IMR-90 (cell line): ENCODE data around the gene SNAPC1. TPM values are rescaled to one million over a fixed set of nuclear protein-coding genes. Genes with fewer than 3 reads are reported as not detected.
A peak's percentile ranks its signal among the peaks of the same experiment; 100 is the strongest.

Experiments used
- ATAC-seq: fragments of 200-7000 bp; cut with Tn5 transposase; 2 replicates; pipeline ENCODE4 v1.9.1; 2020; ENCODE audit warnings: low read depth, mild to moderate bottlenecking, moderate library complexity
- BruUV-seq: library from RNA; stranded (reverse); fragments of 400-500 nt; replicated peaks from 2 replicates; lab custom pipeline; 2021; lab: Mats Ljungman, UMichigan
- CTCF ChIA-PET: fragments of 300-600 bp; formaldehyde crosslinking; extraction: SDS; loops from one replicate; lab custom pipeline; 2021; ENCODE audit warnings: antibody characterized with exemption; lab: Yijun Ruan, JAX
- POLR2A ChIA-PET: fragments of 300-600 bp; sonication (Branson Sonifier 250); formaldehyde crosslinking; loops from one replicate; lab custom pipeline; 2022; ENCODE audit warnings: antibody characterized with exemption; ENCODE audit not compliant: unreplicated experiment; lab: Charles Lee
- DNase-seq: peaks from one replicate; pipeline ENCODE4 v3.0.0; 2013
- H2AFZ ChIP-seq: replicated peaks from 2 replicates; pipeline ENCODE3; 2013; ENCODE audit warnings: low read length, mild to moderate bottlenecking; ENCODE audit not compliant: poor library complexity
- H2AK5ac ChIP-seq: 2 replicates; pipeline ENCODE4 v1.6.1; 2013; ENCODE audit warnings: low read depth, low read length, inconsistent platforms
- H2AK9ac ChIP-seq: replicated peaks from 2 replicates; pipeline ENCODE3; 2013; ENCODE audit warnings: mild to moderate bottlenecking, low read depth, low read length, moderate library complexity; ENCODE audit not compliant: poor library complexity
- H2BK120ac ChIP-seq: 2 replicates; pipeline ENCODE4 v1.6.1; 2013; ENCODE audit warnings: low read depth, low read length, inconsistent platforms
- H2BK15ac ChIP-seq: 3 replicates; pipeline ENCODE4 v1.6.1; 2013; ENCODE audit warnings: low read depth, low read length, inconsistent platforms
- H2BK20ac ChIP-seq: 2 replicates; pipeline ENCODE4 v1.6.1; 2013; ENCODE audit warnings: low read depth, mild to moderate bottlenecking, inconsistent platforms, low read length, moderate library complexity
- H2BK5ac ChIP-seq: 2 replicates; pipeline ENCODE4 v1.6.1; 2013; ENCODE audit warnings: mild to moderate bottlenecking, low read depth, low read length, inconsistent platforms; ENCODE audit not compliant: poor library complexity, severe bottlenecking
- H3K14ac ChIP-seq: replicated peaks from 2 replicates; pipeline ENCODE4 v1.6.1; 2013; ENCODE audit warnings: low read depth, low read length, inconsistent platforms
- H3K18ac ChIP-seq: 2 replicates; pipeline ENCODE4 v1.6.1; 2013; ENCODE audit warnings: low read depth, low read length, control low read depth
- H3K23ac ChIP-seq: 2 replicates; pipeline ENCODE4 v1.6.1; 2013; ENCODE audit warnings: low read depth, low read length, inconsistent platforms
- H3K27ac ChIP-seq: 2 replicates; pipeline ENCODE4 v1.5.1; 2013; ENCODE audit warnings: mild to moderate bottlenecking, control low read depth, low read length; ENCODE audit not compliant: insufficient read depth
- H3K27me3 ChIP-seq: 2 replicates; pipeline ENCODE4 v1.6.1; 2013; ENCODE audit warnings: low read length; ENCODE audit not compliant: control insufficient read depth, insufficient read depth
- H3K36me3 ChIP-seq: 2 replicates; pipeline ENCODE4 v1.6.1; 2013; ENCODE audit warnings: low read length, mixed read lengths; ENCODE audit not compliant: control insufficient read depth, insufficient read depth
- H3K4ac ChIP-seq: 2 replicates; pipeline ENCODE4 v1.6.1; 2013; ENCODE audit warnings: low read depth, low read length, inconsistent platforms
- H3K4me1 ChIP-seq: 2 replicates; pipeline ENCODE4 v1.6.1; 2013; ENCODE audit warnings: low read length, mixed read lengths; ENCODE audit not compliant: control insufficient read depth, insufficient read depth
- H3K4me2 ChIP-seq: 2 replicates; pipeline ENCODE4 v1.6.1; 2013; ENCODE audit warnings: low read depth, mild to moderate bottlenecking, control low read depth, low read length, moderate library complexity
- H3K4me3 ChIP-seq: 2 replicates; pipeline ENCODE4 v1.5.1; 2013; ENCODE audit warnings: low read depth, mild to moderate bottlenecking, control low read depth, low read length, moderate library complexity; ENCODE audit not compliant: insufficient read depth
- H3K56ac ChIP-seq: 2 replicates; pipeline ENCODE4 v1.6.1; 2013; ENCODE audit warnings: low read length, inconsistent platforms; ENCODE audit not compliant: insufficient read depth; ENCODE audit errors: extremely low read depth
- H3K79me1 ChIP-seq, 2 experiments: 2 replicates each; pipeline ENCODE4 v1.6.1; 2013; ENCODE audit warnings: low read length in 2 of 2, inconsistent platforms in 1 of 2, low read depth in 1 of 2
- H3K9ac ChIP-seq: 2 replicates; pipeline ENCODE4 v1.6.1; 2013; ENCODE audit warnings: low read depth, low read length, control low read depth
- H3K9me1 ChIP-seq: 2 replicates; pipeline ENCODE4 v1.6.1; 2013; ENCODE audit warnings: low read length, inconsistent platforms; ENCODE audit not compliant: insufficient read depth
- H3K9me3 ChIP-seq: 2 replicates; pipeline ENCODE4 v1.6.1; 2013; ENCODE audit warnings: low read length; ENCODE audit not compliant: control insufficient read depth, insufficient read depth
- H4K20me1 ChIP-seq: 2 replicates; pipeline ENCODE4 v1.6.1; 2013; ENCODE audit warnings: low read length, inconsistent platforms; ENCODE audit not compliant: insufficient read depth
- H4K5ac ChIP-seq: 2 replicates; pipeline ENCODE4 v1.6.1; 2013; ENCODE audit warnings: mild to moderate bottlenecking, low read depth, low read length, control low read depth
- H4K8ac ChIP-seq, 2 experiments: 2 replicates each; pipeline ENCODE4 v1.6.1; 2013; ENCODE audit warnings: low read depth in 2 of 2, low read length in 2 of 2, control low read depth in 1 of 2, inconsistent platforms in 1 of 2
- H4K91ac ChIP-seq: 2 replicates; pipeline ENCODE4 v1.6.1; 2013; ENCODE audit warnings: low read depth, low read length, inconsistent platforms; ENCODE audit not compliant: insufficient read depth
- CEBPB ChIP-seq: IDR thresholded peaks from 2 replicates; pipeline ENCODE4 v1.6.1; 2012; ENCODE audit warnings: low read depth, low read length, improper control_type of control experiment
- CHD1 ChIP-seq: IDR thresholded peaks from 2 replicates; pipeline ENCODE4 v1.6.1; 2012; ENCODE audit warnings: low read depth, low read length, improper control_type of control experiment
- CTCF ChIP-seq: conservative IDR thresholded peaks from 2 replicates; pipeline ENCODE4 v1.5.1; 2012; ENCODE audit warnings: mild to moderate bottlenecking, low read depth, low read length, improper control_type of control experiment
- ELK1 ChIP-seq: fragments of 150-350 bp; IDR thresholded peaks from 2 replicates; pipeline ENCODE4 v1.6.1; 2016; ENCODE audit warnings: low read depth, mild to moderate bottlenecking, low read length, moderate library complexity, borderline replicate concordance
- MAFK ChIP-seq: IDR thresholded peaks from 2 replicates; pipeline ENCODE4 v1.6.1; 2012; ENCODE audit warnings: low read depth, low read length, improper control_type of control experiment
- MAZ ChIP-seq: IDR thresholded peaks from 2 replicates; pipeline ENCODE4 v1.6.1; 2012; ENCODE audit warnings: low read depth, mild to moderate bottlenecking, low read length, improper control_type of control experiment, moderate library complexity, borderline replicate concordance
- MXI1 ChIP-seq: IDR thresholded peaks from 2 replicates; pipeline ENCODE4 v1.6.1; 2012; ENCODE audit warnings: low read depth, mild to moderate bottlenecking, low read length, moderate library complexity, borderline replicate concordance
- POLR2A ChIP-seq: IDR thresholded peaks from 2 replicates; pipeline ENCODE4 v1.6.1; 2012; ENCODE audit warnings: mild to moderate bottlenecking, low read depth, low read length
- RAD21 ChIP-seq: IDR thresholded peaks from 2 replicates; pipeline ENCODE4 v1.6.1; 2012; ENCODE audit warnings: low read length, improper control_type of control experiment
- RCOR1 ChIP-seq: IDR thresholded peaks from 2 replicates; pipeline ENCODE4 v1.6.1; 2012; ENCODE audit warnings: mild to moderate bottlenecking, low read length, improper control_type of control experiment; ENCODE audit not compliant: insufficient replicate concordance
- RFX5 ChIP-seq: IDR thresholded peaks from 2 replicates; pipeline ENCODE4 v1.8.0; 2012; ENCODE audit warnings: low read depth, mild to moderate bottlenecking, low read length, moderate library complexity
- SMC3 ChIP-seq: fragments of 150-350 bp; IDR thresholded peaks from 2 replicates; pipeline ENCODE4 v1.6.1; 2016; ENCODE audit warnings: low read depth, mild to moderate bottlenecking, antibody characterized with exemption, low read length, moderate library complexity
- USF2 ChIP-seq: fragments of 150-350 bp; IDR thresholded peaks from 2 replicates; pipeline ENCODE4 v1.6.1; 2017; ENCODE audit warnings: mild to moderate bottlenecking, antibody characterized with exemption, low read length, low read depth
- WGBS, 2 experiments: methylation state at CpG; one replicate each; pipeline versions ENCODE4 v1.1.5 to v1.1.7; 2013; ENCODE audit warnings: missing lambda C conversion rate in 2 of 2; ENCODE audit not compliant: insufficient read length in 1 of 2; ENCODE audit errors: extremely low coverage in 2 of 2; 5-methylcytosine and 5-hydroxymethylcytosine counted together
- dilution Hi-C: fragments of 300-500 bp; cut with HindIII; formaldehyde crosslinking; loops from one replicate; pipeline ENCODE4 v1.14.3; 2018; ENCODE audit warnings: low sequenced_read_pairs; ENCODE audit not compliant: unreplicated experiment
- in situ Hi-C: fragments of 300-500 bp; cut with MboI; formaldehyde crosslinking; loops from 3 replicates; pipeline ENCODE4 v1.14.3; 2019; ENCODE audit warnings: low sequenced_read_pairs, inconsistent platforms, mixed read lengths
- intact Hi-C: fragments of 100-400 bp; cut with micrococcal nuclease; formaldehyde crosslinking; loops from 2 replicates; pipeline ENCODE4 v1.10.0; 2022
- polyA plus RNA-seq, 3 experiments: library from polyadenylated mRNA; depleted of rRNA; stranded (reverse); fragments of >200 nt; gene quantifications; 2 replicates each; pipeline ENCODE4 v1.2.3, GENCODE V29; 2012; ENCODE audit warnings: low replicate concordance in 1 of 3
- total RNA-seq: library from RNA; depleted of rRNA; stranded (reverse); fragments of >200 nt; gene quantifications from 2 replicates; pipeline ENCODE4 v1.2.3, GENCODE V29; 2012

Gene SNAPC1
- total and polyA plus RNA-seq, 2 of the 4 experiments (the other 2 are of a cell fraction): 7.7 to 9.3 TPM

- no peak overlapping the region for H2AFZ ChIP-seq
- peaks cover 22% of the 10 kb centered on the region for H3K36me3 ChIP-seq
- H3K9me1 ChIP-seq: peaks cover 4% of the 10 kb centered on the region
- H3K4me1 ChIP-seq: peaks cover 17% of the 10 kb centered on the region
- H3K56ac ChIP-seq: no peak overlapping the region
- no peak overlapping the region for H2AK9ac ChIP-seq
- H4K91ac ChIP-seq: no peak overlapping the region
- no peak overlapping the region for H2BK15ac ChIP-seq
- no peak for ATAC-seq
- in situ Hi-C loops (no loop called here), intact Hi-C loops (loop anchor here (5.0 kb wide), 1 partner anchor 73 kb away; no protein-coding TSS in a partner anchor), dilution Hi-C loops (loop anchor here (25.0 kb wide), 1 partner anchor 257 kb away; no protein-coding TSS in a partner anchor)
- no peak overlapping the region for H2AK5ac ChIP-seq
- H3K9me3 ChIP-seq: no peaks in the 10 kb centered on the region
- CTCF ChIA-PET: interaction anchor here (0.7 to 1.2 kb wide), 3 partner anchors 14 to 158 kb away, joined by 3 to 4 read pairs (median 3); no protein-coding TSS in a partner anchor
- H3K9ac ChIP-seq: no peak overlapping the region
- TF ChIP-seq MXI1 (no peak), RAD21 (no peak), MAZ (no peak), SMC3 (no peak), MAFK (no peak), USF2 (no peak), CTCF (no peak), RCOR1 (no peak), ELK1 (no peak), RFX5 (no peak), CHD1 (no peak), POLR2A (no peak), CEBPB (no peak)
- H3K4ac ChIP-seq: no peak overlapping the region
- no peak overlapping the region for H3K14ac ChIP-seq
- H3K18ac ChIP-seq: no peak overlapping the region
- WGBS, 2 experiments: no CpG with 5 or more reads among the region's 5 CpGs
- peaks cover 0 to 57% of the 10 kb centered on the region in 2 experiments; a peak in 3 of 4 replicates for H3K79me1 ChIP-seq
- no peak overlapping the region for H3K23ac ChIP-seq
- no peak overlapping the region for H2BK5ac ChIP-seq
- H2BK120ac ChIP-seq: no peak overlapping the region
- H4K20me1 ChIP-seq: peaks cover 73% of the 10 kb centered on the region
- no peak overlapping the region for H4K8ac ChIP-seq
- H3K4me2 ChIP-seq: peak overlapping the region; percentile 10; the same call in 1 of the 2 replicates
- no peak overlapping the region for H3K4me3 ChIP-seq
- POLR2A ChIA-PET: no interaction called here
- no peak for DNase-seq
- no peak overlapping the region for H3K27ac ChIP-seq
- H3K27me3 ChIP-seq: no peaks in the 10 kb centered on the region
- H4K5ac ChIP-seq: no peak overlapping the region
- BruUV-seq: no TSS peak
- no peak overlapping the region for H2BK20ac ChIP-seq
Observed at GRCh38 chr14:61719344-61720293, 42.6 kb upstream of the SNAPC1 start.
